Ovary (tissue), 3 donors: ENCODE results near the gene NGF.

Experiments
- CTCF ChIP-seq, 3 donors: fragments of 450-650 bp in 2 of 3; fragments of 200-600 bp in 1 of 3; IDR thresholded peaks; one replicate each; pipeline versions ENCODE4 v1.5.1 to v1.8.0; 2016 to 2022; ENCODE audit warnings: antibody characterized with exemption in 3 of 3, mild to moderate bottlenecking in 1 of 3
- POLR2A ChIP-seq: fragments of 450-650 bp; IDR thresholded peaks from one replicate; pipeline ENCODE4 v1.6.1; 2017; ENCODE audit warnings: antibody characterized with exemption, mild to moderate bottlenecking, moderate library complexity
- donor health status: DM: no; HTN: no; CAD: no.

DNA sequence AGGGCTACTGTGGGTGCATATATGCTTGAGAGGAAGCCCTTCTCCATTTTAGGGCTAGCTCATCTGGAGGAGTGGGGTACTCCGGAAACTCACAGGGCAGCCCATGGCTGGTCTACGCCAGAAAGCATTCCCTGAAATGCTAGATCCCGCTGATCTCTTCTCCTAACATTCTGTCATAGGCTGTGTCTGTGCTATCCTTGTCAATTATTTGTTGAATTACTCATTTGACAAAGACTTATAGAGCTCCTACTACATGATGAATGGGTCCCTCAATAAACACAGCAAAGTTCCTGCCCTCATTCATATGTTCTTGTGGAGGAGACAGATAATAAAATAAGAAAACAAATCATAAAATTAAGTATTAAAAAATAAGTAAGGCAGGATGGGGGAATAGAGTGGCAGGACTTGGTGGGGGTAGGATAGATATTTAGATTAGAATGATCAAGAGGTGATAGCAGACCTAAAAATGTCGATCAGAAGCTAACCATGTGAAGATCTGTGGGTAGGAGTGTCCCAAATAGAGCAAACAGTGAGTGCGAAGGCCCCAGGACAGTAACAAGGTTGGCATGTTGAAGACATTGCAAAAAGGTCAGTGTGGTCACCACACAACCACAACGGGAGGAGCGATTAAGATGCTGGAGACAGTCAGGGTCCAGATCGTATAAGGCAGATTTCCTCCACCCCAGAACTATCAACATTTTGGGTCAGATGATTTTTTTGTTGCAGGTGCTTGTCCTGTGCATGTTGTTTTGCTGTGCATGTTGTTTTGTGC lies 13.2 kb downstream of the NGF start:
- TF ChIP-seq POLR2A (no peak), CTCF (IDR thresholded peaks at IDR 0.05) (no peak)
